Lung microvascular endothelial cell (primary cell): ENCODE measurements around the gene MTCH2. TPM values are rescaled to one million over a fixed set of nuclear protein-coding genes. Genes with fewer than 3 reads are reported as not detected.

ENCODE experiments used
- total RNA-seq: library from RNA; depleted of rRNA; stranded (reverse); fragments of >200 nt; gene quantifications from 2 replicates; pipeline ENCODE4 v1.2.1, GENCODE V29; 2014

The MTCH2 gene
- total RNA-seq, 1 donor from 2014 or later, result 86.3 TPM

Other genes starting within 250 kb of the MTCH2 start
- 33.3 and 51.0 TPM in 2 replicates for gene SLC39A13, start 234.0 kb downstream of the MTCH2 start, total RNA-seq
- 126 and 135 TPM in 2 replicates for gene PSMC3, start 216.1 kb downstream of the MTCH2 start, total RNA-seq
- gene RAPSN, start 193.4 kb downstream of the MTCH2 start, total RNA-seq, result 0.20 TPM in 1 of 2 replicates, not detected in the other
- gene CELF1, start 89.4 kb downstream of the MTCH2 start, total RNA-seq, result 55.6 and 75.0 TPM in 2 replicates
- 57.1 and 75.2 TPM in 2 replicates for gene PTPMT1, start 77.0 kb downstream of the MTCH2 start, total RNA-seq
- gene KBTBD4, start 63.6 kb downstream of the MTCH2 start, total RNA-seq, result 22.7 and 32.9 TPM in 2 replicates
- gene NDUFS3, start 63.5 kb downstream of the MTCH2 start, total RNA-seq, result 63.2 and 69.4 TPM in 2 replicates
- gene FAM180B, start 55.9 kb downstream of the MTCH2 start, total RNA-seq, result not detected in 2 replicates
- gene C1QTNF4, start 48.1 kb downstream of the MTCH2 start, total RNA-seq, result 0.22 and 0.40 TPM in 2 replicates
- gene AGBL2, start 72.8 kb upstream of the MTCH2 start, total RNA-seq, result under 0.01 and 0.20 TPM in 2 replicates
- 21.8 and 45.8 TPM in 2 replicates for gene FNBP4, start 124.8 kb upstream of the MTCH2 start, total RNA-seq
- gene NUP160, start 205.8 kb upstream of the MTCH2 start, total RNA-seq, result 12.6 and 14.9 TPM in 2 replicates